MM.1S (cell line): ENCODE data around the gene FSTL1.

Source experiments
- DNase-seq: peaks from one replicate; pipeline ENCODE4 v3.0.0-alpha.2; 2015
- H2AFZ ChIP-seq: fragments of 300-600 bp; sonication (generic); 2 replicates; pipeline ENCODE4 v1.6.0; 2016; ENCODE audit warnings: antibody characterized with exemption, low read length
- H3F3A ChIP-seq: fragments of 300-600 bp; sonication (generic); 2 replicates; pipeline ENCODE4 v1.6.1; 2016; ENCODE audit warnings: mild to moderate bottlenecking, antibody characterized with exemption, low read length, moderate library complexity, mixed read lengths; ENCODE audit not compliant: insufficient read depth
- H3K27ac ChIP-seq: fragments of 300-600 bp; sonication (generic); 2 replicates; pipeline ENCODE4 v1.5.1; 2016; ENCODE audit warnings: mild to moderate bottlenecking, low read length
- H3K27me3 ChIP-seq: fragments of 300-600 bp; sonication (generic); replicated peaks from 2 replicates; pipeline ENCODE4 v1.6.0; 2016; ENCODE audit warnings: low read length; ENCODE audit not compliant: insufficient read depth
- H3K36me3 ChIP-seq: fragments of 300-600 bp; sonication (generic); replicated peaks from 2 replicates; pipeline ENCODE4 v1.6.1; 2016; ENCODE audit warnings: mild to moderate bottlenecking, low read length, mixed read lengths; ENCODE audit not compliant: insufficient read depth
- H3K4me1 ChIP-seq: fragments of 300-600 bp; sonication (generic); 2 replicates; pipeline ENCODE4 v1.6.1; 2016; ENCODE audit warnings: low read length, mixed read lengths
- H3K4me2 ChIP-seq: fragments of 300-600 bp; sonication (generic); 2 replicates; pipeline ENCODE4 v1.6.0; 2016; ENCODE audit warnings: low read depth, low read length
- H3K4me3 ChIP-seq: fragments of 300-600 bp; sonication (generic); 2 replicates; pipeline ENCODE4 v1.5.1; 2016; ENCODE audit warnings: low read length, mixed read lengths
- H3K79me2 ChIP-seq: fragments of 300-600 bp; sonication (generic); 2 replicates; pipeline ENCODE4 v1.6.1; 2016; ENCODE audit warnings: mixed run types, low read length, mixed read lengths
- H3K9ac ChIP-seq: fragments of 300-600 bp; sonication (generic); 2 replicates; pipeline ENCODE4 v1.6.1; 2016; ENCODE audit warnings: low read length, mixed read lengths
- H3K9me2 ChIP-seq: fragments of 300-600 bp; sonication (generic); replicated peaks from 2 replicates; pipeline ENCODE4 v1.6.1; 2016; ENCODE audit warnings: mild to moderate bottlenecking, low read length, mixed read lengths; ENCODE audit not compliant: insufficient read depth
- H3K9me3 ChIP-seq: fragments of 300-600 bp; sonication (generic); replicated peaks from 2 replicates; pipeline ENCODE4 v1.6.1; 2016; ENCODE audit warnings: mild to moderate bottlenecking, low read length, mixed read lengths; ENCODE audit not compliant: insufficient read depth
- H4K20me1 ChIP-seq: fragments of 300-600 bp; sonication (generic); 2 replicates; pipeline ENCODE4 v1.6.1; 2016; ENCODE audit warnings: mild to moderate bottlenecking, low read length, moderate library complexity, mixed read lengths; ENCODE audit not compliant: insufficient read depth
- CTCF ChIP-seq: fragments of 300-600 bp; sonication (generic); IDR thresholded peaks from 2 replicates; pipeline ENCODE4 v1.5.1; 2016; ENCODE audit warnings: antibody characterized with exemption, low read length, mixed read lengths
- EZH2 ChIP-seq: fragments of 300-600 bp; sonication (generic); optimal IDR thresholded peaks from 2 replicates; pipeline ENCODE3; 2017; ENCODE audit warnings: low read depth, mild to moderate bottlenecking, antibody characterized with exemption, low read length, mixed read lengths
- EZH2phosphoT487 ChIP-seq: fragments of 300-600 bp; sonication (generic); IDR thresholded peaks from 2 replicates; pipeline ENCODE4 v1.6.1; 2018; ENCODE audit warnings: antibody characterized with exemption, low read length

The FSTL1 gene

GRCh38 chr3:120440001-120440703, 10.6 kb downstream of the FSTL1 start:
- no peak overlapping the region for H3K4me3 ChIP-seq
- no peaks in the 10 kb centered on the region for H4K20me1 ChIP-seq
- H3K36me3 ChIP-seq = no peaks in the 10 kb centered on the region
- H2AFZ ChIP-seq = no peak overlapping the region
- DNase-seq = no peak
- no peak for TF ChIP-seq CTCF
- no peak for TF ChIP-seq EZH2
- TF ChIP-seq EZH2phosphoT487 = no peak
- H3K79me2 ChIP-seq = no peaks in the 10 kb centered on the region
- no peak overlapping the region for H3K27ac ChIP-seq
- H3F3A ChIP-seq = no peaks in the 10 kb centered on the region
- no peak overlapping the region for H3K4me2 ChIP-seq
- no peaks in the 10 kb centered on the region for H3K9me2 ChIP-seq
- H3K4me1 ChIP-seq = no peaks in the 10 kb centered on the region
- H3K9me3 ChIP-seq = no peaks in the 10 kb centered on the region
- no peak overlapping the region for H3K9ac ChIP-seq
- no peaks in the 10 kb centered on the region for H3K27me3 ChIP-seq

GRCh38 chr3:120438665-120439370, 12.0 kb downstream of the FSTL1 start:
- DNase-seq = no peak
- TF ChIP-seq EZH2 = no peak
- TF ChIP-seq EZH2phosphoT487 = no peak
- no peak for TF ChIP-seq CTCF
- Histone ChIP-seq H3K9me2 (no peaks in the 10 kb centered on the region), H3K9ac (no peak overlapping the region), H3K4me1 (no peaks in the 10 kb centered on the region), H2AFZ (no peak overlapping the region), H3K36me3 (no peaks in the 10 kb centered on the region), H3K27ac (no peak overlapping the region), H3F3A (no peaks in the 10 kb centered on the region), H3K27me3 (no peaks in the 10 kb centered on the region), H3K79me2 (no peaks in the 10 kb centered on the region), H3K4me3 (no peak overlapping the region), H3K4me2 (no peak overlapping the region), H4K20me1 (no peaks in the 10 kb centered on the region), H3K9me3 (no peaks in the 10 kb centered on the region)

- Histone ChIP-seq H3K9me2 (no peaks in the 10 kb centered on the region), H3K9me3 (no peaks in the 10 kb centered on the region), H3K4me3 (no peak overlapping the region), H3K4me1 (no peaks in the 10 kb centered on the region), H4K20me1 (no peaks in the 10 kb centered on the region), H3K79me2 (no peaks in the 10 kb centered on the region), H3K4me2 (no peak overlapping the region), H3K9ac (no peak overlapping the region), H3K36me3 (no peaks in the 10 kb centered on the region), H3K27ac (no peak overlapping the region), H3K27me3 (no peaks in the 10 kb centered on the region), H2AFZ (no peak overlapping the region), H3F3A (no peaks in the 10 kb centered on the region)
- no peak for TF ChIP-seq CTCF
- no peak for TF ChIP-seq EZH2phosphoT487
- TF ChIP-seq EZH2 = no peak
- DNase-seq = no peak
Observed at GRCh38 chr3:120438216-120438615, 12.6 kb downstream of the FSTL1 start.
